ENCODE data around the gene PRKD1. TPM values are rescaled to one million over a fixed set of nuclear protein-coding genes. Genes with fewer than 3 reads are reported as not detected.

The PRKD1 gene
- total RNA-seq, 1 donor from 2014 or later: 6.7 TPM

- no peak for ATAC-seq (ENCODE audit: low read depth)
- no peak overlapping the region for H3K27ac Mint-ChIP-seq
- DNase-seq: no peak
- H3K4me1 Mint-ChIP-seq: peaks cover 10% of the 10 kb centered on the region
- H3K36me3 Mint-ChIP-seq (ENCODE audit: low read depth): no peaks in the 10 kb centered on the region
- H3K4me3 Mint-ChIP-seq: no peak overlapping the region
- POLR2A ChIA-PET: no interaction called here
- H3K9me3 Mint-ChIP-seq: peaks cover 2% of the 10 kb centered on the region
- TF ChIP-seq CTCF (IDR thresholded peaks at IDR 0.05): no peak
- H3K27me3 Mint-ChIP-seq: no peaks in the 10 kb centered on the region
- CTCF ChIA-PET: interaction anchor here (0.6 kb wide), 1 partner anchor 24 kb away, joined by 3 read pairs; no protein-coding TSS in a partner anchor
- intact Hi-C loops (cut with micrococcal nuclease): no loop called here
These were observed 117.6 kb downstream of the PRKD1 start for GRCh38 chr14:29810064-29810463.

- no peak for DNase-seq
- CTCF ChIA-PET: no interaction called here
- no peak for TF ChIP-seq CTCF (IDR thresholded peaks at IDR 0.05)
- H3K4me3 Mint-ChIP-seq: no peak overlapping the region
- no peaks in the 10 kb centered on the region for H3K36me3 Mint-ChIP-seq (ENCODE audit: low read depth)
- no peak for ATAC-seq (ENCODE audit: low read depth)
- no peaks in the 10 kb centered on the region for H3K9me3 Mint-ChIP-seq
- no peak overlapping the region for H3K27ac Mint-ChIP-seq
- POLR2A ChIA-PET: no interaction called here
- H3K4me1 Mint-ChIP-seq: peaks cover 12% of the 10 kb centered on the region
- no peaks in the 10 kb centered on the region for H3K27me3 Mint-ChIP-seq
- intact Hi-C loops (cut with micrococcal nuclease): no loop called here
These were observed 121.5 kb downstream of the PRKD1 start for GRCh38 chr14:29806124-29806517.

- Mint-ChIP-seq H3K27me3 (no peaks in the 10 kb centered on the region), H3K4me1 (peaks cover 13% of the 10 kb centered on the region), H3K36me3 (ENCODE audit: low read depth) (no peaks in the 10 kb centered on the region), H3K9me3 (no peaks in the 10 kb centered on the region), H3K27ac (no peak overlapping the region), H3K4me3 (no peak overlapping the region)
- peak; percentile 61 for ATAC-seq (ENCODE audit: low read depth)
- ChIA-PET POLR2A (no interaction called here), CTCF (no interaction called here)
- no peak for DNase-seq
- intact Hi-C loops (cut with micrococcal nuclease): no loop called here
- TF ChIP-seq CTCF (IDR thresholded peaks at IDR 0.05): no peak
These were observed 122.1 kb downstream of the PRKD1 start for GRCh38 chr14:29805415-29806123.

DNA sequence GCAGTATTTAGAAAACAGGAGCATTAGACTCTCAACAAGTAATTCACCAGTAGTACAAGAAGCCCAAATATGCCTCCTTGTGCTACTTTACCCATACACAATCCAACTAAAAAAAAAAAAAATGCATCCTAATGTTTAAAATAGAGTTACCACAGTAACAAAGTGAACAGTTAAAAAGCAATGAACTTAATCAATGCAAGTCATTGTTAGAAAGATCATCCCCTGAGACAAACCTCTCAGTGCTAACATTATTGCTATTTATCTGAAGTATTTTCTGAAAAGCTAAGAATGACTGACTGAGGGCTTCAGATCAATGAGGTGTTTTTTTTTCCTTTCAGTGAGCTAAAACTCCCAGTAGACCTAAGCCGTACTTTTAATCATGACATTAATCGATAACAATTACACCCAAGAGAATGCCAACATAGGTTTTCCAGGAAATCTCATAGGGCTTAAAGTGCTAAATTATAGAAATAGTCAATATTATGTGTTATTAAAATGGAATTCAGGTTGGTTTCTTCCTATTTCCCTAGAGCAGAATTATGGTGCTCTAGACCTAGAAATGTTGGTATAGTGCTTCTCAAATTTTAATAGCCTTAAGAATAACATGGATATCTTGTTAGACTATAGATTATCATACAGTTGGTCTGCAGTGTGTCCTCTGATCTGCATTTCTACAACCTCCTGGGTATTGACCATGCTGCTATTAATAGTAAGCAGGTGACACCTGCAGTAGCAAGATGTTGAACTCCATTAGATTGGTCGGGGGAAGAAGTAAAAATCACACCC lies 123.0 kb downstream of the PRKD1 start:
- H3K27me3 Mint-ChIP-seq: no peaks in the 10 kb centered on the region
- H3K36me3 Mint-ChIP-seq (ENCODE audit: low read depth): no peaks in the 10 kb centered on the region
- no peak for TF ChIP-seq CTCF (IDR thresholded peaks at IDR 0.05)

DNA sequence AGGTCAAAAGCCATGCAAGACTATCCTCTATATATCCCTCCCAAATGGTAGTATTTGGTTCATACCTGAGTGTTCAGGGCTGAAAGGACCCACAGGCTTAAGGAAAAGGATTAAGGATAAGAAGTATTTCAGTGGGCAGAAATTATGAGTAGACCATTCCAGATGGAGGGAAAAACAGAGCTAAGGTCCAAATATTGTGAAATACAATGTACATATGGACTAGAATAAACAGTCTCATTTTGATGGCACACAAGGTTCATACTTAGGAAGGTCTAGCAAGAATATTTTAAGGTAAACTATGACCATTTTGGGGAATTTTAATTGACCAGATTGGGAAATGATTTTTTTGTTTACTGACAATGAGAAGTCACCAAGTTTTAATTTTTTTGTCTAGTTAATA lies 124.6 kb downstream of the PRKD1 start:
- Mint-ChIP-seq H3K4me3 (no peak overlapping the region), H3K9me3 (no peaks in the 10 kb centered on the region), H3K27me3 (no peaks in the 10 kb centered on the region), H3K27ac (no peak overlapping the region), H3K36me3 (ENCODE audit: low read depth) (no peaks in the 10 kb centered on the region), H3K4me1 (peaks cover 27% of the 10 kb centered on the region)
- intact Hi-C loops (cut with micrococcal nuclease): no loop called here
- TF ChIP-seq CTCF (IDR thresholded peaks at IDR 0.05): no peak
- ChIA-PET POLR2A (no interaction called here), CTCF (no interaction called here)
- DNase-seq (no peak), ATAC-seq (ENCODE audit: low read depth) (no peak)

More for the DNA sequence above, 123.0 kb downstream of the PRKD1 start:
- no peak overlapping the region for H3K4me3 Mint-ChIP-seq
- DNase-seq: no peak
- peaks cover 21% of the 10 kb centered on the region for H3K4me1 Mint-ChIP-seq
- H3K9me3 Mint-ChIP-seq: no peaks in the 10 kb centered on the region
- intact Hi-C loops (cut with micrococcal nuclease): no loop called here
- ChIA-PET CTCF (no interaction called here), POLR2A (interaction anchor here (0.7 kb wide), 1 partner anchor 79 kb away, joined by 4 read pairs; no protein-coding TSS in a partner anchor)
- ATAC-seq (ENCODE audit: low read depth): no peak
- no peak overlapping the region for H3K27ac Mint-ChIP-seq

Data from activated B cell treated with CpG ODN at 0.5 μM for 24 hours (primary cell).